Stomach (tissue), 9 donors: Measurements from ENCODE around the gene PDE3A. TPM values are rescaled to one million over a fixed set of nuclear protein-coding genes. Genes with fewer than 3 reads are reported as not detected.
A peak's percentile ranks its signal among the peaks of the same experiment; 100 is the strongest.

Source experiments
- DNase-seq, 2 donors: peaks; one replicate each; pipeline versions ENCODE4 v3.0.0 to v3.0.0-alpha.2; 2013 to 2019
- H3K27ac ChIP-seq, 5 donors: fragments of 200-600 bp in 4 of 5; sonication (generic) in 4 of 5; one replicate each; pipeline ENCODE4 v1.5.1; 2013 to 2019; ENCODE audit warnings: mild to moderate bottlenecking in 1 of 5, moderate library complexity in 1 of 5
- H3K27me3 ChIP-seq, 3 donors: fragments of 200-600 bp; sonication (generic); one replicate each; pipeline ENCODE4 v1.5.1; 2017 to 2019; ENCODE audit warnings: mixed run types in 1 of 3
- H3K36me3 ChIP-seq, 4 donors: fragments of 200-600 bp; sonication (generic); 1 replicate in 3 of 4; 2 replicates in 1 of 4; pipeline ENCODE4 v1.5.1; 2016 to 2019
- H3K4me1 ChIP-seq, 4 donors: fragments of 200-600 bp; sonication (generic); one replicate each; pipeline ENCODE4 v1.5.1; 2016 to 2019
- H3K4me3 ChIP-seq, 4 donors: fragments of 200-600 bp; sonication (generic) in 3 of 4; one replicate each; pipeline ENCODE4 v1.5.1; 2016 to 2019; ENCODE audit warnings: mild to moderate bottlenecking in 1 of 4
- H3K9me3 ChIP-seq, 4 donors: fragments of 200-600 bp; sonication (generic); one replicate each; pipeline ENCODE4 v1.5.1; 2016 to 2019
- EP300 ChIP-seq: sonication (generic); formaldehyde crosslinking; IDR thresholded peaks from one replicate; pipeline ENCODE4 v1.6.1; 2017; ENCODE audit warnings: antibody characterized with exemption
- POLR2A ChIP-seq, 4 donors: fragments of 450-650 bp; IDR thresholded peaks; one replicate each; pipeline ENCODE4 v1.6.1; 2016; ENCODE audit warnings: antibody characterized with exemption in 4 of 4, control low read depth in 2 of 4, mild to moderate bottlenecking in 1 of 4, moderate library complexity in 1 of 4
- POLR2AphosphoS5 ChIP-seq, 3 donors: sonication (generic); formaldehyde crosslinking; IDR thresholded peaks; one replicate each; pipeline ENCODE4 v1.6.1; 2016; ENCODE audit warnings: antibody characterized with exemption in 3 of 3
- WGBS, 5 donors: extraction: QIAGEN DNeasy Blood & Tissue Kit in 3 of 5; methylation state at CpG; one replicate each; pipeline versions ENCODE4 v1.1.5 to v1.1.7; 2013 to 2018; 5-methylcytosine and 5-hydroxymethylcytosine counted together
- intact Hi-C: fragments of 100-400 bp; cut with DNase I; formaldehyde crosslinking; loops from one replicate; pipeline ENCODE4 v1.15.1; 2023; ENCODE audit warnings: low total_unique reads
- polyA plus RNA-seq, 3 donors: library from polyadenylated mRNA; stranded (reverse); fragments of 200-250 nt; gene quantifications; one replicate each; pipeline ENCODE4 v1.2.3, GENCODE V29; 2013
- total RNA-seq, 5 donors: library from RNA; depleted of rRNA; stranded (reverse); fragments of >200 nt; gene quantifications; one replicate each; pipeline versions ENCODE4 v1.1.0 to v1.2.3, GENCODE V29; 2014 to 2016
- TF ChIP-seq, protein P1 (sequence below), 7 experiments: fragments of 450-650 bp in 4 of 7; fragments of 200-600 bp in 3 of 7; sonication (generic) in 3 of 7; IDR thresholded peaks; one replicate each; pipeline ENCODE4 v1.5.1; 2016 to 2019; ENCODE audit warnings: antibody characterized with exemption in 7 of 7, control low read depth in 2 of 7, mild to moderate bottlenecking in 1 of 7
- donor health status: healthy with polysubstance abuse.
- donor health status: Bipolar disorder and iron deficiency.
- donor health status: healthy.

PDE3A gene
- total and polyA plus RNA-seq, 8 donors: 0.19 to 50.9 (median 12.0) TPM

DNA sequence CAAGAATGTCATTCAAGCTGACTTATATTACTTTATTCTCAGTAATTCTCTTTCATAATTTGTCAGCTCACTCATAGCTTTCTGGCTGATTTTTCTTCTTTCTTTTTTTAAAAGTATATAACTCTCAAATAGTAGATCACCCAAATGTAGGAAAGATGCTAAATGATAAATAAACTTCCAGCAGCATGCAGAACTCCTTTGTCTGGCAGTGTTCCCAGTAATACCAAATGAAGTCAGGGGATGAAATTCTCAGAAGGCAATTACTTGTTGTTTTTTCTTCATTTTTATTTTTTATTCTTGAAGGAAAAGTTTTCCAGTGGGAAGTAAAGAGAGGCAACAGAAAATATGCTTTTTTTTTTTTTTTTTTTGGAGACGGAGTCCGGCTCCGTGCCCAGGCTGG lies 193.5 kb downstream of the PDE3A start:
- H3K27ac ChIP-seq: no peak overlapping the region
- WGBS, 5 donors: 84 to 95% (median 92%) methylated on average over 3 of the region's 3 CpGs
- no peaks in the 10 kb centered on the region for H3K4me1 ChIP-seq
- intact Hi-C loops: no loop called here
- no peaks in the 10 kb centered on the region for H3K27me3 ChIP-seq
- no peaks in the 10 kb centered on the region for H3K9me3 ChIP-seq
- TF ChIP-seq, protein P1, sequence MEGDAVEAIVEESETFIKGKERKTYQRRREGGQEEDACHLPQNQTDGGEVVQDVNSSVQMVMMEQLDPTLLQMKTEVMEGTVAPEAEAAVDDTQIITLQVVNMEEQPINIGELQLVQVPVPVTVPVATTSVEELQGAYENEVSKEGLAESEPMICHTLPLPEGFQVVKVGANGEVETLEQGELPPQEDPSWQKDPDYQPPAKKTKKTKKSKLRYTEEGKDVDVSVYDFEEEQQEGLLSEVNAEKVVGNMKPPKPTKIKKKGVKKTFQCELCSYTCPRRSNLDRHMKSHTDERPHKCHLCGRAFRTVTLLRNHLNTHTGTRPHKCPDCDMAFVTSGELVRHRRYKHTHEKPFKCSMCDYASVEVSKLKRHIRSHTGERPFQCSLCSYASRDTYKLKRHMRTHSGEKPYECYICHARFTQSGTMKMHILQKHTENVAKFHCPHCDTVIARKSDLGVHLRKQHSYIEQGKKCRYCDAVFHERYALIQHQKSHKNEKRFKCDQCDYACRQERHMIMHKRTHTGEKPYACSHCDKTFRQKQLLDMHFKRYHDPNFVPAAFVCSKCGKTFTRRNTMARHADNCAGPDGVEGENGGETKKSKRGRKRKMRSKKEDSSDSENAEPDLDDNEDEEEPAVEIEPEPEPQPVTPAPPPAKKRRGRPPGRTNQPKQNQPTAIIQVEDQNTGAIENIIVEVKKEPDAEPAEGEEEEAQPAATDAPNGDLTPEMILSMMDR (IDR thresholded peaks at IDR 0.05): no peak
- no peak for TF ChIP-seq EP300
- TF ChIP-seq POLR2AphosphoS5 (IDR thresholded peaks at IDR 0.05): no peak
- no peak for TF ChIP-seq POLR2A (IDR thresholded peaks at IDR 0.05)
- no peaks in the 10 kb centered on the region for H3K36me3 ChIP-seq
- DNase-seq: peak in 1 of 2 donors; percentile 36
- H3K4me3 ChIP-seq: no peak overlapping the region

GRCh38 chr12:20567413-20567812 lies 199.1 kb downstream of the PDE3A start:
- no peaks in the 10 kb centered on the region for H3K27me3 ChIP-seq
- intact Hi-C loops: no loop called here
- DNase-seq: peak in 1 of 2 donors; percentile 21
- TF ChIP-seq, protein P1 (IDR thresholded peaks at IDR 0.05): no peak
- TF ChIP-seq POLR2AphosphoS5 (IDR thresholded peaks at IDR 0.05): no peak
- TF ChIP-seq EP300: no peak
- no peak for TF ChIP-seq POLR2A (IDR thresholded peaks at IDR 0.05)
- H3K9me3 ChIP-seq: no peaks in the 10 kb centered on the region
- peaks cover 0 to 4% (median 0%) of the 10 kb centered on the region in 4 donors for H3K4me1 ChIP-seq
- H3K36me3 ChIP-seq: no peaks in the 10 kb centered on the region
- no peak overlapping the region for H3K27ac ChIP-seq
- H3K4me3 ChIP-seq: no peak overlapping the region

DNA sequence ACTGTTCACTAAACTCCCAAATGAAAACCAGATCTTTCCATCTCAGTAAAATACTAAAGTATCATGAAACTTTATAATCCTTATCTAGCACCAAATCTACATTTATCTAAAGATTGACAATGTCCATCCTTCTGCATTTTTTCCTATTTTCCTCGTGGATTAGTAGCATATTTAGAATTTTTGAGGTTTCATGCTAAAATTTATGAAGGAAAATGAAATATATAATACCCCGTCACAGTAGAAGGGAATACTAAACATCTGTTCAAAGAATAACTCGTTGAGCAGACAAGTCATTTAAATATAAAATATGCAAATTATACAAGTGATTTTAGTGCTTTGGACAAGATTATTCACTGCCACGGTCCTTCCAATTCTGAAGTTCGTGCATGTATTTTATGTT lies 204.1 kb downstream of the PDE3A start:
- TF ChIP-seq POLR2AphosphoS5 (IDR thresholded peaks at IDR 0.05): no peak
- TF ChIP-seq EP300: no peak
- TF ChIP-seq, protein P1 (IDR thresholded peaks at IDR 0.05): no peak
- TF ChIP-seq POLR2A (IDR thresholded peaks at IDR 0.05): no peak
- no peak for DNase-seq

DNA sequence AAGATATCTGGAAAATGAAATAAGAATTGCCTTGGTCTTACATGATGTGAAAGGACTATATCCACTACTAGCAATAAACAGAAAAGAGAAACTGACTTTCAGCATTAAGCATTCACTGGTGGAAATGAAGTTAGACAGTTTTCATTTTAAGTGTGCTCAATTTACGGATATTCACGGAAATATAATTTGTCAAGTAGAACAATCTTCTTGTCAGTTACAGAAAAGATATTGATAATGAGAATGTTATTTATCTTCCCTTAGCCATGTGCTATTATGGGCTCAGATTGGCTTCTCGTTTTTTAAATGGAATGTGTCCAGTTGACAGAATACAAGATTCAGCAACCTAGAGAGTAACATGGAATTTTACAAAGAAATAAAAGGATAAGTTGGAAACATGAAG lies 208.2 kb downstream of the PDE3A start:
- Histone ChIP-seq H3K9me3 (no peaks in the 10 kb centered on the region), H3K4me3 (no peak overlapping the region), H3K27ac (no peak overlapping the region), H3K4me1 (no peaks in the 10 kb centered on the region), H3K27me3 (no peaks in the 10 kb centered on the region), H3K36me3 (no peaks in the 10 kb centered on the region)
- intact Hi-C loops: no loop called here
- TF ChIP-seq POLR2A (IDR thresholded peaks at IDR 0.05) (no peak), EP300 (no peak), POLR2AphosphoS5 (IDR thresholded peaks at IDR 0.05) (no peak)
- TF ChIP-seq, protein P1 (IDR thresholded peaks at IDR 0.05): no peak
- 77 to 89% (median 80%) methylated on average over 3 of the region's 3 CpGs for WGBS, 5 donors
- no peak for DNase-seq

More for the DNA sequence above, 204.1 kb downstream of the PDE3A start:
- intact Hi-C loops: no loop called here
- no peaks in the 10 kb centered on the region for H3K9me3 ChIP-seq
- no peak overlapping the region for H3K4me3 ChIP-seq
- H3K27me3 ChIP-seq: no peaks in the 10 kb centered on the region
- WGBS, 5 donors: 67 to 77% (median 68%) methylated on average over 5 of the region's 5 CpGs
- H3K27ac ChIP-seq: no peak overlapping the region
- peaks cover 0 to 1% (median 0%) of the 10 kb centered on the region in 4 donors for H3K4me1 ChIP-seq
- no peaks in the 10 kb centered on the region for H3K36me3 ChIP-seq
